ENCODE data around the gene CNTNAP2.

GRCh38 chr7:146235195-146235594 is 118.6 kb downstream of the CNTNAP2 start:
- TF ChIP-seq KLF9 (tag by site-specific recombination; IDR thresholded peaks at IDR 0.05; ENCODE audit: low read depth) (no peak), YY2 (tag by site-specific recombination; IDR thresholded peaks at IDR 0.05) (no peak), SP3 (tag by site-specific recombination; IDR thresholded peaks at IDR 0.05) (no peak), SP7 (tag by site-specific recombination; IDR thresholded peaks at IDR 0.05) (no peak), CTCF (tag by site-specific recombination; IDR thresholded peaks at IDR 0.05) (no peak)
- TF ChIP-seq, protein P1, sequence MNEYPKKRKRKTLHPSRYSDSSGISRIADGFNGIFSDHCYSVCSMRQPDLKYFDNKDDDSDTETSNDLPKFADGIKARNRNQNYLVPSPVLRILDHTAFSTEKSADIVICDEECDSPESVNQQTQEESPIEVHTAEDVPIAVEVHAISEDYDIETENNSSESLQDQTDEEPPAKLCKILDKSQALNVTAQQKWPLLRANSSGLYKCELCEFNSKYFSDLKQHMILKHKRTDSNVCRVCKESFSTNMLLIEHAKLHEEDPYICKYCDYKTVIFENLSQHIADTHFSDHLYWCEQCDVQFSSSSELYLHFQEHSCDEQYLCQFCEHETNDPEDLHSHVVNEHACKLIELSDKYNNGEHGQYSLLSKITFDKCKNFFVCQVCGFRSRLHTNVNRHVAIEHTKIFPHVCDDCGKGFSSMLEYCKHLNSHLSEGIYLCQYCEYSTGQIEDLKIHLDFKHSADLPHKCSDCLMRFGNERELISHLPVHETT (tag by site-specific recombination; IDR thresholded peaks at IDR 0.05), result no peak
